ENCODE measurements around the gene LRP1B. TPM values are rescaled to one million over a fixed set of nuclear protein-coding genes. Genes with fewer than 3 reads are reported as not detected.

LRP1B gene
- total RNA-seq, 1 donor from 2014 or later = 0.25 TPM

GRCh38 chr2:141475801-141476200 lies 655.0 kb downstream of the LRP1B start:
- H3K4me1 Mint-ChIP-seq (ENCODE audit: low read depth) = no peaks in the 10 kb centered on the region
- DNase-seq (ENCODE audit: low spot score) = no peak
- H3K27me3 Mint-ChIP-seq (ENCODE audit: low read depth) = no peaks in the 10 kb centered on the region
- no peak overlapping the region for H3K27ac Mint-ChIP-seq (ENCODE audit: unreplicated experiment)
- H3K36me3 Mint-ChIP-seq (ENCODE audit: low read depth) = no peaks in the 10 kb centered on the region
- H3K4me3 Mint-ChIP-seq (ENCODE audit: unreplicated experiment) = no peak overlapping the region
- TF ChIP-seq CTCF (IDR thresholded peaks at IDR 0.05) = no peak
- H3K9me3 Mint-ChIP-seq (ENCODE audit: low read depth) = no peaks in the 10 kb centered on the region

GRCh38 chr2:141468761-141469160 lies 662.1 kb downstream of the LRP1B start:
- no peaks in the 10 kb centered on the region for H3K9me3 Mint-ChIP-seq (ENCODE audit: low read depth)
- peaks cover 2% of the 10 kb centered on the region for H3K4me1 Mint-ChIP-seq (ENCODE audit: low read depth)
- DNase-seq (ENCODE audit: low spot score) = no peak
- no peak for TF ChIP-seq CTCF (IDR thresholded peaks at IDR 0.05)
- H3K36me3 Mint-ChIP-seq (ENCODE audit: low read depth) = no peaks in the 10 kb centered on the region
- no peak overlapping the region for H3K4me3 Mint-ChIP-seq (ENCODE audit: unreplicated experiment)
- no peaks in the 10 kb centered on the region for H3K27me3 Mint-ChIP-seq (ENCODE audit: low read depth)
- H3K27ac Mint-ChIP-seq (ENCODE audit: unreplicated experiment) = no peak overlapping the region

DNA sequence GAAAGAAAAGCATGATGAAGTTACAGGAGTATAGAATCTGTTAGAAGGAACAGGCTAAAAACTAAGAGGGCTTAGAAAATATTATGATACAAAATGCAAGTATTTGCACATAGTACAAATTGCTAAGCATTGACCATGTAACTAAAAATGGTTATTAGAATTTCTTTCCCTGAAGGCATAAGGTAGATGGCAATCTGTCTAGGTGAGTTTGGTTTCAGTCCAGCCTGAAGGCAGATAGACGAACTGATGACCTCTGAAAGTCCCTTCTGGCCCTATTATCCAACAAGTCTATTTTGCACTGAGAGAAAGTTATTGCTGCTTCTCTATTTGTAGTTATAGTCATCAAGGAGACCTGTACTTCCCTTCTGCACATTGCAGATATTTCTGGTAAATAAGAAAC lies 663.5 kb downstream of the LRP1B start:
- TF ChIP-seq CTCF (IDR thresholded peaks at IDR 0.05) = no peak
- Mint-ChIP-seq H3K9me3 (ENCODE audit: low read depth) (no peaks in the 10 kb centered on the region), H3K27me3 (ENCODE audit: low read depth) (no peaks in the 10 kb centered on the region), H3K4me3 (ENCODE audit: unreplicated experiment) (no peak overlapping the region), H3K4me1 (ENCODE audit: low read depth) (peaks cover 2% of the 10 kb centered on the region), H3K27ac (ENCODE audit: unreplicated experiment) (no peak overlapping the region), H3K36me3 (ENCODE audit: low read depth) (no peaks in the 10 kb centered on the region)
- DNase-seq (ENCODE audit: low spot score) = no peak

DNA sequence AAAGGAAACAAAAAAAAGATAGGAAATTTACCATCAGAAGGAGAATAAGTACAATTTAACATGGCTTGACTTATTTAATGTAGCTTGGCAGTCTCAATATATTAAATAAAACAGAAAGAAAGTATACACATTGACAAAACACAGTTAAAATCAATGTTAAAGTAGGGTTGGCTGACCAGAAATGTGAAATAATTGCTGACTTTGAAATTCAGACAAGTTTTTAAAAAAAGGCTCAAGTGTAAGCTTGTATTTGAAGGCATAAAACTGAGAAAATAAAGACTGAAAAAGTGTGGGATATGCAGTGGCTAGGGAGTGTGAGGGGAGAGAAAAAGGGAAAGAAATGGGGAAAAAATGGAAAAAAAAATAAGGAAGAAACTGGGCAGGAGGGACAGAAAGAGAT lies 665.8 kb downstream of the LRP1B start:
- no peak for TF ChIP-seq CTCF (IDR thresholded peaks at IDR 0.05)
- no peaks in the 10 kb centered on the region for H3K9me3 Mint-ChIP-seq (ENCODE audit: low read depth)
- no peak overlapping the region for H3K27ac Mint-ChIP-seq (ENCODE audit: unreplicated experiment)
- no peaks in the 10 kb centered on the region for H3K4me1 Mint-ChIP-seq (ENCODE audit: low read depth)
- no peak overlapping the region for H3K4me3 Mint-ChIP-seq (ENCODE audit: unreplicated experiment)
- H3K27me3 Mint-ChIP-seq (ENCODE audit: low read depth) = no peaks in the 10 kb centered on the region
- no peaks in the 10 kb centered on the region for H3K36me3 Mint-ChIP-seq (ENCODE audit: low read depth)
- no peak for DNase-seq (ENCODE audit: low spot score)

DNA sequence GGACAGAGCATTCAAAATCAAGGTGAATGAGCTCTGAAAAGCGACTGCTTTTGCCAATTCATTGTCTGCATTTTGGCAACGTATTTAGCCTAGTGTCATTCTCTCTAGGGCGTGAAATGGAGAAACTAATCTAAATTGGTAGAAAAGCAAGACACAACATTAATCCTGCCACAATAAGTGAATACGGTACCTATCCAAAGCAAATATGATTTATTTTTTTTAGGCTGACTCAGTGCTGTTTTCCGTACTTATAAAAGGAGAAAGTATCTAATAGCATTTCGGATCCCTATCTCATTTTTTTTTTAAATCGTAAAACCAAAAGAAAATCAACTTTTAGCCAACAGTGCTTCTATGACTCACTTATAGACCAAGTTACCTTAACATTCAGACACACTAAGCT lies 672.5 kb downstream of the LRP1B start:
- no peaks in the 10 kb centered on the region for H3K27me3 Mint-ChIP-seq (ENCODE audit: low read depth)
- no peak overlapping the region for H3K4me3 Mint-ChIP-seq (ENCODE audit: unreplicated experiment)
- H3K36me3 Mint-ChIP-seq (ENCODE audit: low read depth) = no peaks in the 10 kb centered on the region
- peaks cover 2% of the 10 kb centered on the region for H3K4me1 Mint-ChIP-seq (ENCODE audit: low read depth)
- H3K27ac Mint-ChIP-seq (ENCODE audit: unreplicated experiment) = no peak overlapping the region
- peaks cover 3% of the 10 kb centered on the region for H3K9me3 Mint-ChIP-seq (ENCODE audit: low read depth)
- TF ChIP-seq CTCF (IDR thresholded peaks at IDR 0.05) = no peak
- DNase-seq (ENCODE audit: low spot score) = no peak
